Peyer's patch (tissue), 4 donors: ENCODE data around the gene HDAC4.

Experiments
- POLR2A ChIP-seq, 2 donors: fragments of 450-650 bp; IDR thresholded peaks; one replicate each; pipeline ENCODE4 v1.5.1; 2017; ENCODE audit warnings: antibody characterized with exemption in 2 of 2, mild to moderate bottlenecking in 2 of 2, moderate library complexity in 2 of 2
- TF ChIP-seq, protein P1 (sequence below), 6 experiments: fragments of 450-650 bp in 4 of 6; fragments of 200-600 bp in 2 of 6; sonication (generic) in 1 of 6; IDR thresholded peaks; one replicate each; pipeline ENCODE4 v1.5.1; 2017 to 2019; ENCODE audit warnings: antibody characterized with exemption in 6 of 6, mild to moderate bottlenecking in 3 of 6, moderate library complexity in 1 of 6

DNA sequence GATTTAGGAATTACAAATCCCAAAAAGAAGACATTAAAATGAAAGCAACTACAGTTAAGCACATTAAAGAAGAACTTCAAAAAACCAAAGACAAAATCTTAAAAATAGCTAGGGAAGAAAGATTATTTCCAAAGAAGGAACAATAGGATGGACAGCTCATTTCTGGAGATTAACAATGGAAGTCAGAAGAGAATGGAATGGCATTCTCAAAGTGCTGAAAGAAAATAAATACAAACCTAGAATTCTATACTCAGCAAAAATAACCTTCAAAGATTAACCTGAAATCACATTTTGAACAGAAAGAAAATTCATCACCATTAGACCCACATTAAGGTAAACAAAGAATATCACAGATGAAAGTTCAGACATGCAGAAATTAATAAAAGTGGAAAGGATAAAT, 229.2 kb downstream of the HDAC4 start:
- TF ChIP-seq, protein P1, sequence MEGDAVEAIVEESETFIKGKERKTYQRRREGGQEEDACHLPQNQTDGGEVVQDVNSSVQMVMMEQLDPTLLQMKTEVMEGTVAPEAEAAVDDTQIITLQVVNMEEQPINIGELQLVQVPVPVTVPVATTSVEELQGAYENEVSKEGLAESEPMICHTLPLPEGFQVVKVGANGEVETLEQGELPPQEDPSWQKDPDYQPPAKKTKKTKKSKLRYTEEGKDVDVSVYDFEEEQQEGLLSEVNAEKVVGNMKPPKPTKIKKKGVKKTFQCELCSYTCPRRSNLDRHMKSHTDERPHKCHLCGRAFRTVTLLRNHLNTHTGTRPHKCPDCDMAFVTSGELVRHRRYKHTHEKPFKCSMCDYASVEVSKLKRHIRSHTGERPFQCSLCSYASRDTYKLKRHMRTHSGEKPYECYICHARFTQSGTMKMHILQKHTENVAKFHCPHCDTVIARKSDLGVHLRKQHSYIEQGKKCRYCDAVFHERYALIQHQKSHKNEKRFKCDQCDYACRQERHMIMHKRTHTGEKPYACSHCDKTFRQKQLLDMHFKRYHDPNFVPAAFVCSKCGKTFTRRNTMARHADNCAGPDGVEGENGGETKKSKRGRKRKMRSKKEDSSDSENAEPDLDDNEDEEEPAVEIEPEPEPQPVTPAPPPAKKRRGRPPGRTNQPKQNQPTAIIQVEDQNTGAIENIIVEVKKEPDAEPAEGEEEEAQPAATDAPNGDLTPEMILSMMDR (IDR thresholded peaks at IDR 0.05) = no peak
- no peak for TF ChIP-seq POLR2A (IDR thresholded peaks at IDR 0.05)
